Measurements from ENCODE around the gene ARAF. TPM values are rescaled to one million over a fixed set of nuclear protein-coding genes. Genes with fewer than 3 reads are reported as not detected.

ARAF gene
- total RNA-seq, 1 experiment from 2014 or later, result 31.1 TPM

DNA sequence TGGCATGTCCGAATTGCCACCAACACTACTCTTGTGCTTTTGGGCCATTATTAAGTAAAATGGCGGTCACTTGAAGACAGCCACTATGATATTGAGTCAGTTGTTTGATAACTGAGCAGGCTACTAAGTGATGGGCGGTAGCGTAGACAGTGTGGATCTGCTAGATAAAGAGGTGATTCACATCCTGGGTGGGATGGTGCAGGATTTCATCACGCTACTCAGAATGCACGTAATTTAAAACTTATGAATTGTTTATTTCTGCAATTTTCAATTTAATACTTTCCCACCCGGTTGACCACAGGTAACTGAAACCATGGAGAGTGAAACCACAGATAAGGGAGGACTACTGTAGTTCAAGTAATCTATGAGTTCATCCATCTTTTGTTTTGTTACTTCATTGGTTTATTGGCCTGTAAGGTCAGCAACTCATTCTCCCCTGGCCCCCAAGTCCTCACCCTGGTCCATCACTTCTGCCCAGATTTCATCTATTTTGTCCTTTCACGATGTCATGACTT lies 2.9 kb downstream of the ARAF start:
- Histone ChIP-seq H3K27me3 (ENCODE audit: insufficient read depth, low read depth) (no peaks in the 10 kb centered on the region), H3K9me2 (ENCODE audit: insufficient read depth) (no peaks in the 10 kb centered on the region), H3K9me3 (ENCODE audit: insufficient read depth, low read depth) (no peaks in the 10 kb centered on the region), H3K4me1 (replicated peaks; ENCODE audit: insufficient read depth) (no peaks in the 10 kb centered on the region), H2AFZ (no peak overlapping the region), H3K4me2 (no peak overlapping the region), H3K36me3 (ENCODE audit: low read depth) (no peaks in the 10 kb centered on the region), H4K20me1 (ENCODE audit: insufficient read depth) (no peaks in the 10 kb centered on the region), H3K27ac (no peak overlapping the region), H3K79me2 (ENCODE audit: low read depth) (0 out of 2 replicates have a peak, but pooled peaks cover 5% of the 10 kb centered on the region), H3F3A (ENCODE audit: insufficient read depth, low read depth) (no peaks in the 10 kb centered on the region), H3K4me3 (no peak overlapping the region)
- no peak for TF ChIP-seq EZH2 (IDR thresholded peaks at IDR 0.05; ENCODE audit: low read depth)
- no peak for TF ChIP-seq CTCF (conservative IDR thresholded peaks at IDR 0.05)
- intact Hi-C loops (cut with micrococcal nuclease; ENCODE audit: unreplicated experiment), result no loop called here
- POLR2A ChIA-PET (ENCODE audit: unreplicated experiment), result no interaction called here
- BruUV-seq (replicated peaks), result no TSS peak
- CTCF ChIA-PET, result no interaction called here
- DNase-seq, result no peak

DNA sequence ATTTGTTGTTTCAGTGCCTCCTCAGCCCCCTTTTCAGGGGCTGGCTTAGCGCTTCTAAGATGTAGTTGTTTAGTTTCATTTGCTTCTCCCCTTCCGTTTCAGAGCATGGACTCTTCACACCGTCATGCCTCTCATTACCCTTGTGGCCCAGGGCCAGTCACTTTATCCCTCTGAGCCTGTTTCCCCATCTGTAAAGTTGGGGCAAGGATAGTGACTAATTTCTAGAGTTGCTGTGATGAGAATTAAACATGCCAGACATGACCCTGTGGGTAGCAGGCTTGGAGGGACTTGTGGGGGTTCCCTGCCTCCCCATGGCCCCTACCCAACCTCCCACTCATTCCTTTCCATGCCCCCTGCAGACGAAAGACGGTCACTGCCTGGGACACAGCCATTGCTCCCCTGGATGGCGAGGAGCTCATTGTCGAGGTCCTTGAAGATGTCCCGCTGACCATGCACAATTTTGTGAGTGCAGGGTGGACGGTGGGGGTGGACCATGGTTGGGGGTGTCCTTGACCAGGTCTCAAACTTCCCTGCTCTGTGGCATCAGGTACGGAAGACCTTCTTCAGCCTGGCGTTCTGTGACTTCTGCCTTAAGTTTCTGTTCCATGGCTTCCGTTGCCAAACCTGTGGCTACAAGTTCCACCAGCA lies 3.6 kb downstream of the ARAF start:
- no peaks in the 10 kb centered on the region for H3K36me3 ChIP-seq (ENCODE audit: low read depth)
- BruUV-seq (replicated peaks), result no TSS peak

DNA sequence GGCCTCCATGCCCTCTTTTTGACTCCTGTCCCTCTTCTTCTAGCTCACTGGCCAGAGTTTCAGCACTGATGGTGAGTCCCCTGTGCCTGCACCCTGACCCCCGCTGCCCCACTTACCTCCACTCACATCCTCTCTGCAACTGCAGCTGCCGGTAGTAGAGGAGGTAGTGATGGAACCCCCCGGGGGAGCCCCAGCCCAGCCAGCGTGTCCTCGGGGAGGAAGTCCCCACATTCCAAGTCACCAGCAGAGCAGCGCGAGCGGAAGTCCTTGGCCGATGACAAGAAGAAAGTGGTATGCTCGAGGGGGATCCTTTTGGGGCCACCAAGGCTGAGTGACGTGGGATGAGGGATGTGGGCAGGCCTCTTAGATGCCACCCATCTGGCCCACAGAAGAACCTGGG lies 5.8 kb downstream of the ARAF start:
- Histone ChIP-seq H4K20me1 (ENCODE audit: insufficient read depth) (no peaks in the 10 kb centered on the region), H3K4me3 (no peak overlapping the region), H3K79me2 (ENCODE audit: low read depth) (0 out of 2 replicates have a peak, but pooled peaks cover under 1% of the 10 kb centered on the region), H3K27me3 (ENCODE audit: insufficient read depth, low read depth) (no peaks in the 10 kb centered on the region), H3K9me3 (ENCODE audit: insufficient read depth, low read depth) (no peaks in the 10 kb centered on the region), H3K36me3 (ENCODE audit: low read depth) (no peaks in the 10 kb centered on the region), H3K27ac (no peak overlapping the region), H2AFZ (no peak overlapping the region), H3K4me1 (replicated peaks; ENCODE audit: insufficient read depth) (no peaks in the 10 kb centered on the region), H3K4me2 (no peak overlapping the region), H3K9me2 (ENCODE audit: insufficient read depth) (no peaks in the 10 kb centered on the region), H3F3A (ENCODE audit: insufficient read depth, low read depth) (no peaks in the 10 kb centered on the region)
- BruUV-seq (replicated peaks), result no TSS peak
- intact Hi-C loops (cut with micrococcal nuclease; ENCODE audit: unreplicated experiment), result no loop called here
- DNase-seq, result no peak
- ChIA-PET POLR2A (ENCODE audit: unreplicated experiment) (interaction anchor here (0.8 kb wide), 1 partner anchor 28 kb away, joined by 6 read pairs; no protein-coding TSS in a partner anchor), CTCF (no interaction called here)
- TF ChIP-seq CTCF (conservative IDR thresholded peaks at IDR 0.05) (no peak), EZH2 (IDR thresholded peaks at IDR 0.05; ENCODE audit: low read depth) (no peak)

More for the DNA sequence above, 3.6 kb downstream of the ARAF start:
- POLR2A ChIA-PET (ENCODE audit: unreplicated experiment), result no interaction called here
- no peaks in the 10 kb centered on the region for H3F3A ChIP-seq (ENCODE audit: insufficient read depth, low read depth)
- H3K4me3 ChIP-seq, result no peak overlapping the region
- no peak overlapping the region for H3K4me2 ChIP-seq
- no peaks in the 10 kb centered on the region for H4K20me1 ChIP-seq (ENCODE audit: insufficient read depth)
- H3K9me2 ChIP-seq (ENCODE audit: insufficient read depth), result no peaks in the 10 kb centered on the region
- CTCF ChIA-PET, result no interaction called here
- no peak for DNase-seq
- H3K9me3 ChIP-seq (ENCODE audit: insufficient read depth, low read depth), result no peaks in the 10 kb centered on the region
- no peak overlapping the region for H2AFZ ChIP-seq
- no peaks in the 10 kb centered on the region for H3K27me3 ChIP-seq (ENCODE audit: insufficient read depth, low read depth)
- TF ChIP-seq EZH2 (IDR thresholded peaks at IDR 0.05; ENCODE audit: low read depth) (no peak), CTCF (conservative IDR thresholded peaks at IDR 0.05) (no peak)
- no peaks in the 10 kb centered on the region for H3K4me1 ChIP-seq (replicated peaks; ENCODE audit: insufficient read depth)
- intact Hi-C loops (cut with micrococcal nuclease; ENCODE audit: unreplicated experiment), result no loop called here
- H3K79me2 ChIP-seq (ENCODE audit: low read depth), result 0 out of 2 replicates have a peak, but pooled peaks cover 5% of the 10 kb centered on the region
- no peak overlapping the region for H3K27ac ChIP-seq
